Heart right ventricle (tissue), 16 donors: ENCODE results near the gene AASS. TPM values are rescaled to one million over a fixed set of nuclear protein-coding genes. Genes with fewer than 3 reads are reported as not detected.

Experiments
- ATAC-seq, 8 donors: fragments of 200-7000 bp; cut with Tn5 transposase; one replicate each; pipeline ENCODE4 v1.9.1; 2020; ENCODE audit warnings: mild to moderate bottlenecking in 8 of 8, moderate library complexity in 8 of 8, moderate number of reproducible peaks in 1 of 8
- DNase-seq, 2 donors: peaks; one replicate each; pipeline ENCODE4 v3.0.0-alpha.2; 2020
- H3K27ac ChIP-seq, 10 donors: fragments of 200-600 bp; sonication (generic) in 2 of 10; one replicate each; pipeline versions ENCODE4 v1.5.0 to v1.8.0; 2020 to 2022; ENCODE audit warnings: mild to moderate bottlenecking in 3 of 10
- H3K27me3 ChIP-seq, 7 donors: fragments of 200-600 bp; one replicate each; pipeline ENCODE4 v1.8.0; 2021 to 2022; ENCODE audit warnings: mild to moderate bottlenecking in 2 of 7
- H3K36me3 ChIP-seq, 9 donors: fragments of 200-600 bp; sonication (generic) in 1 of 9; one replicate each; pipeline versions ENCODE4 v1.5.0 to v1.8.0; 2020 to 2022; ENCODE audit warnings: mild to moderate bottlenecking in 2 of 9
- H3K4me1 ChIP-seq, 9 donors: fragments of 200-600 bp; sonication (generic) in 1 of 9; one replicate each; pipeline versions ENCODE4 v1.5.0 to v1.8.0; 2020 to 2022; ENCODE audit warnings: mild to moderate bottlenecking in 4 of 9
- H3K4me3 ChIP-seq, 10 donors: fragments of 200-600 bp; sonication (generic) in 2 of 10; one replicate each; pipeline versions ENCODE4 v1.5.0 to v1.8.0; 2020 to 2022; ENCODE audit warnings: mild to moderate bottlenecking in 7 of 10, moderate library complexity in 2 of 10
- H3K9me3 ChIP-seq, 11 donors: fragments of 200-600 bp in 10 of 11; sonication (generic) in 2 of 11; one replicate each; pipeline versions ENCODE4 v1.5.0 to v1.8.0; 2013 to 2022; ENCODE audit warnings: mild to moderate bottlenecking in 2 of 11, control low read depth in 1 of 11, moderate library complexity in 1 of 11
- CTCF ChIP-seq, 9 donors: fragments of 200-600 bp; sonication (generic) in 2 of 9; IDR thresholded peaks; one replicate each; pipeline versions ENCODE4 v1.5.0 to v1.8.0; 2021 to 2022; ENCODE audit warnings: antibody characterized with exemption in 9 of 9, mild to moderate bottlenecking in 5 of 9, moderate library complexity in 1 of 9
- WGBS, 2 donors: extraction: QIAGEN DNeasy Blood & Tissue Kit; methylation state at CpG; one replicate each; pipeline ENCODE4 v1.1.7; 2013; ENCODE audit warnings: inconsistent platforms in 1 of 2; 5-methylcytosine and 5-hydroxymethylcytosine counted together
- intact Hi-C, 10 donors: fragments of 100-400 bp; cut with DNase I; formaldehyde crosslinking; loops; one replicate each; pipeline versions ENCODE4 v1.11.1 to v1.14.2; 2022
- polyA plus RNA-seq, 2 donors: library from polyadenylated mRNA; stranded (reverse); fragments of 200-250 nt; gene quantifications; one replicate each; pipeline ENCODE4 v1.2.3, GENCODE V29; 2013
- total RNA-seq, 10 donors: library from RNA; stranded (reverse); fragmentation: NEBNext Ultra II Directional in 3 of 10; extraction: Animal tissue kit (Norgen Biotek cat#: 25700) in 3 of 10; gene quantifications; one replicate each; pipeline versions ENCODE4 v1.2.1 to v1.2.4, GENCODE V29; 2021 to 2023
- donor health status: Arrhythmogenic right ventricular cardiomyopathy.
- donor health status: ischemic (EF 13 %, LVEDD 7.1; RV severe dilation, severe dysfunction).
- donor health status: healthy with polysubstance abuse.
- donor health status: DM: no; HTN: yes; CAD: no.
- donor health status: DM: no; HTN: no; CAD: no.
- donor health status: ischemic (EF 25% LVEDD 6.9; RV normal size, moderate dysfunction).
- donor health status: ischemic (EF 25% LVEDD 5.7; RV mildly dilated, moderate dysfunction).
- donor health status: healthy.
- donor health status: DM: yes; HTN: yes; CAD: no.
- donor health status: Ischemic cardiomyopathy.
- donor health status: ischemic (EF 35%, LVEDD 5.7; RV mildly dilated, moderate dysfunction).
- donor health status: nonischemic (EF 11% LVEDD 7.7; RV severe dilation, severe dysfunction).
- donor health status: DM: yes; HTN: yes; CAD: no.
- donor health status: PGD.
- donor health status: ischemic (EF 29% LVEDD 5.4; RV normal size, mild dysfunction).
- donor health status: nonischemic (EF 23%, LVEDD 6.1; RV moderate dilation, normal function).

Gene AASS
- total and polyA plus RNA-seq, 12 donors = 14.6 to 48.1 (median 29.1) TPM

- WGBS, 2 donors = 86 to 88% methylated on average over 6 of the region's 6 CpGs
- no peak overlapping the region for H3K27ac ChIP-seq
- H3K4me3 ChIP-seq = no peak overlapping the region
- TF ChIP-seq CTCF (IDR thresholded peaks at IDR 0.05) = no peak
- ATAC-seq = no peak
- no peaks in the 10 kb centered on the region for H3K27me3 ChIP-seq
- H3K4me1 ChIP-seq = no peaks in the 10 kb centered on the region
- peaks cover 0 to 48% (median 22%) of the 10 kb centered on the region in 9 donors for H3K36me3 ChIP-seq
- DNase-seq = no peak
- intact Hi-C loops = no loop called here
- H3K9me3 ChIP-seq = no peaks in the 10 kb centered on the region
These were observed 71.0 kb downstream of the AASS start for GRCh38 chr7:122072924-122073599.

- Histone ChIP-seq H3K4me3 (no peak overlapping the region), H3K27me3 (no peaks in the 10 kb centered on the region), H3K9me3 (no peaks in the 10 kb centered on the region), H3K36me3 (peaks cover 0 to 40% (median 16%) of the 10 kb centered on the region in 9 donors), H3K4me1 (no peaks in the 10 kb centered on the region), H3K27ac (no peak overlapping the region)
- DNase-seq = no peak
- no peak for ATAC-seq
- TF ChIP-seq CTCF (IDR thresholded peaks at IDR 0.05) = no peak
- intact Hi-C loops = no loop called here
- WGBS, 2 donors = 90 to 96% methylated on average over 2 of the region's 2 CpGs
These were observed 71.8 kb downstream of the AASS start for GRCh38 chr7:122072272-122072671.

DNA sequence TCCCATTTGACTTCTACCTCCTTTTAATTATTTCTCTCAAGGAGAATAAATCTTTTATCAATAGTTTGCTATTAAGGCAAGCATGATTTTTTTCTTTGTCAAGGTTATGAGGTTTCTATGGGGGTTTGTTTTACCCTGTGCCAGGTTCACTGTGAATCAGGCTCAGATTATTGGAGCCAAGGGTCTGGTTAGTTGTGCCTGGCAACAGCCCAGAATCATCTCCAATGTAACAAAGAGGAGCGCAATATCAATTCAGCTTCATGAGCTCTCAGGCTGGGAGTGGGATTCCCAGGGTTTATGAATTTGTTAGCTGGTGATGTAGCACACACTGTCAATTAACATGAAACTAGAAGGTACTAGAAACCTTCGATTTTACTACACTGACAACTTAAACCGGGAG is 73.2 kb downstream of the AASS start:
- Histone ChIP-seq H3K27ac (no peak overlapping the region), H3K4me3 (no peak overlapping the region), H3K9me3 (no peaks in the 10 kb centered on the region), H3K4me1 (no peaks in the 10 kb centered on the region), H3K27me3 (no peaks in the 10 kb centered on the region), H3K36me3 (peaks cover 0 to 26% (median 4%) of the 10 kb centered on the region in 9 donors)
- intact Hi-C loops = no loop called here
- 89 to 91% methylated on average over 3 of the region's 3 CpGs for WGBS, 2 donors
- no peak for TF ChIP-seq CTCF (IDR thresholded peaks at IDR 0.05)
- ATAC-seq (no peak), DNase-seq (no peak)

GRCh38 chr7:122070062-122070461 is 74.0 kb downstream of the AASS start:
- Histone ChIP-seq H3K27me3 (no peaks in the 10 kb centered on the region), H3K9me3 (no peaks in the 10 kb centered on the region), H3K36me3 (peaks cover 0 to 18% (median 3%) of the 10 kb centered on the region in 9 donors), H3K27ac (no peak overlapping the region), H3K4me3 (no peak overlapping the region), H3K4me1 (no peaks in the 10 kb centered on the region)
- 65 to 72% methylated on average over 1 of the region's 1 CpG for WGBS, 2 donors
- intact Hi-C loops = no loop called here
- no peak for DNase-seq
- ATAC-seq = no peak
- no peak for TF ChIP-seq CTCF (IDR thresholded peaks at IDR 0.05)
